HAP-1 (cell line): ENCODE measurements around the gene WNT11.

Experiments used
- DNase-seq, 2 experiments: peaks; one replicate each; pipeline ENCODE4 v3.0.0-alpha.2; 2016 to 2020; ENCODE audit warnings: low spot score in 2 of 2
- H3K27me3 ChIP-seq: fragments of 250-450 bp; sonication (Bioruptor Pico); 2 replicates; pipeline ENCODE4 v1.5.1; 2020; ENCODE audit warnings: low read depth, mild to moderate bottlenecking, moderate library complexity
- H3K36me3 ChIP-seq: fragments of 250-450 bp; sonication (Bioruptor Pico); replicated peaks from 2 replicates; pipeline ENCODE4 v1.5.1; 2020; ENCODE audit warnings: mild to moderate bottlenecking
- H3K4me1 ChIP-seq: fragments of 250-450 bp; sonication (Bioruptor Pico); 2 replicates; pipeline ENCODE4 v1.5.1; 2020; ENCODE audit warnings: mild to moderate bottlenecking
- H3K4me3 ChIP-seq: fragments of 250-450 bp; sonication (Bioruptor Pico); 2 replicates; pipeline ENCODE4 v1.5.1; 2020; ENCODE audit warnings: mild to moderate bottlenecking, moderate library complexity
- H3K9me3 ChIP-seq: fragments of 250-450 bp; sonication (Bioruptor Pico); 2 replicates; pipeline ENCODE4 v1.5.1; 2020; ENCODE audit warnings: mild to moderate bottlenecking, moderate library complexity
- in situ Hi-C: fragments of 300-500 bp; cut with MboI; formaldehyde crosslinking; loops from 3 replicates; pipeline ENCODE4 v1.14.3; 2020; ENCODE audit warnings: low sequenced_read_pairs, inconsistent platforms, mixed read lengths

Gene WNT11

DNA sequence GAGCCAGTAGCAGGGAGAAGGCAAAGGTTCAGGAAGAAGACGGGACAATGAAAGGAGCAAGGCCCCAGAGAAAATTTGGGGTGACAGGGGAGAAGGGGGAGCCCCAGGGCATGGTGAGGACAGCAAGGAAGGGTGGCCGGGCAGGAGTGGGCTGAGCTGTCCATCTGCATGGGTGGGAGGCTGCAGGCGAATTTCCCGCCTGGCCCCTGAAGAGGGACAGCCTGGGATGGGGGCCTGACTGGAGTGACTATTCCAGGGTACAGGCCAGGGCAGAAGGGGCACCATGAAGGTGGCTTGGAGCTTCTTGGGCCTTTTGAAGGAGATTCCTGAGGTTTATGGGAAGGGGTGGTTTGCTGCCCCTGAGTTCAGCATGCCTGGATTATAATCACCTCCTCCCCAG lies 56.2 kb downstream of the WNT11 start:
- in situ Hi-C loops = no loop called here
- Histone ChIP-seq H3K36me3 (no peaks in the 10 kb centered on the region), H3K27me3 (no peaks in the 10 kb centered on the region), H3K4me1 (peaks cover 8% of the 10 kb centered on the region; the same call in 1 of the 2 replicates), H3K4me3 (no peak overlapping the region), H3K9me3 (no peaks in the 10 kb centered on the region; the same call in 1 of the 2 replicates)
- no peak for DNase-seq

DNA sequence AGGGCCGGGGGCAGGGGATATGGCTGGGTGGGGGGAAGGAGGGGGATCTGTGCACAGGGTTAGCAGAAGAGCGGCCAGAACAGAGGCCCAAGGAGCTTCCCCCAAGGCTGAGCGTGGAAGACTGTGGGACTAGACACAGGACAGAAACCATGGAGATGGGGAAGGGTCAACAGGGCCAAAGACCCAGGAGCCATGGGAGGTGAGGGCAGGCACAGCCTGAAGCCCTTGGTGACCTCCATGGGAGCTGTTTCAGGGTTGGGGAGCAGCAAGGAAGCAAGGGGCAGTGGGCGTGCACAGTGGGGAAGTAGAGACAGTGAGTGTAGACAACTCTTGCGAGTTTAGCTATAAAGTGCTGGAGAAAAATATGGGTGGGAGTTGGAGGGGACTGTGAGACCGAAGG lies 56.6 kb downstream of the WNT11 start:
- DNase-seq = no peak
- in situ Hi-C loops = loop anchor here (5.0 kb wide), 1 partner anchor 257 kb away; no protein-coding TSS in a partner anchor
- Histone ChIP-seq H3K36me3 (no peaks in the 10 kb centered on the region), H3K4me3 (no peak overlapping the region), H3K4me1 (peaks cover 8% of the 10 kb centered on the region; the same call in 1 of the 2 replicates), H3K27me3 (no peaks in the 10 kb centered on the region), H3K9me3 (no peaks in the 10 kb centered on the region; the same call in 1 of the 2 replicates)

DNA sequence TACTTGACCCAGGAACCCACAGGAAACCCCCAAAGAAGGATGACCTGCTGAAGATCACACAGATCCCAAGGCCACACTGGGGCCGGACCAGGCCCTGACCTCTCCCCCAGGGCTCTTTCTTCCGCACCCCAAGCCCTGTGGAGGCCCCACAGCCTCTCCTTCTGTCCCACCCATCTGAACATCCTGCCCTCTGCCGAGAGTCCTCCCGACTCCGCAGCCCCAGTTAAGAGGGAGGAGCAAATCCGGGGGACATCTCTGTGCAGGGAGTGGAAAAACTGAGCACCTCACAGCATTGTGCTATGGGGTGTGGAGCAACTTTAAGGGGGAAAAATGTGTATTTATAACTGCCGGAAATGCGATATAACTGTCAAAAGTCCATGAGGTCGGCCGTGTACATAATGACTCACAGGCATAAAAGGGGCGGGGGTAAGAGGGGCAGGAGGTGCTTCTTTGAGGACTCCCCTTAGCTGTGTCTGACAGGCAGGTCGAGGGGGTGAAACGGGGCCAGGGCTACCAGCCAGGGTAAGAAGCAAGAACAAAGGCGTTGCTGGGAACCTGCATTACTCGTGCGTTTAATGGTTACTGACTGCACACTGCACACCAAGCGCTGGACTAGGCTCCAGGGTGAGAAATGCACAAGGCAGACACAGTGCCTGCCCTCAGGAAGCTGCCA lies 57.2 kb downstream of the WNT11 start:
- Histone ChIP-seq H3K4me1 (peaks cover 8% of the 10 kb centered on the region; the same call in 1 of the 2 replicates), H3K9me3 (no peaks in the 10 kb centered on the region; the same call in 1 of the 2 replicates), H3K36me3 (no peaks in the 10 kb centered on the region), H3K27me3 (no peaks in the 10 kb centered on the region), H3K4me3 (no peak overlapping the region)
- in situ Hi-C loops = loop anchor here (5.0 kb wide), 1 partner anchor 257 kb away; no protein-coding TSS in a partner anchor
- no peak for DNase-seq

DNA sequence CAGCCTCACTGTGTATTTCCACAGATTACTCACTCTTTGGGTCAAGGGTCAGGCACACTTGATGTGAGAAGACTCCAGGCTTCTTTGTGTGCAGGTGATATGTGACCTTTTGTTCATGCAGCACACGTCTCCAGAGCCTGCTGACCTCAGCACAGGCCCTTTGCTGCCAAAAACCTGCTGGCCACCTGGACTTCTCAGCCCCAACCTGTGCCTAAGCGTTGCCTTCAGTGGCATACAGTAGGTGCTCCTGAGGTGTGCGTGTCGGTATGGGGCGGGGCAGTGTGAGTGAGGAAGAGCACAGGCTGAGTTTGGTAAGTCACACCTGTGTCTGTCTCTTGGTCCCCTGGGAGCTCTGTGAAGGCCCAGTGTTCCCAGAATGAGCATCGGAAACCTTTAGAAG lies 58.1 kb downstream of the WNT11 start:
- H3K4me3 ChIP-seq = no peak overlapping the region
- no peaks in the 10 kb centered on the region; the same call in 1 of the 2 replicates for H3K9me3 ChIP-seq
- no peak for DNase-seq
- no peaks in the 10 kb centered on the region for H3K36me3 ChIP-seq
- H3K27me3 ChIP-seq = no peaks in the 10 kb centered on the region
- in situ Hi-C loops = loop anchor here (5.0 kb wide), 1 partner anchor 256 kb away; no protein-coding TSS in a partner anchor
- H3K4me1 ChIP-seq = peaks cover 8% of the 10 kb centered on the region; the same call in 1 of the 2 replicates

DNA sequence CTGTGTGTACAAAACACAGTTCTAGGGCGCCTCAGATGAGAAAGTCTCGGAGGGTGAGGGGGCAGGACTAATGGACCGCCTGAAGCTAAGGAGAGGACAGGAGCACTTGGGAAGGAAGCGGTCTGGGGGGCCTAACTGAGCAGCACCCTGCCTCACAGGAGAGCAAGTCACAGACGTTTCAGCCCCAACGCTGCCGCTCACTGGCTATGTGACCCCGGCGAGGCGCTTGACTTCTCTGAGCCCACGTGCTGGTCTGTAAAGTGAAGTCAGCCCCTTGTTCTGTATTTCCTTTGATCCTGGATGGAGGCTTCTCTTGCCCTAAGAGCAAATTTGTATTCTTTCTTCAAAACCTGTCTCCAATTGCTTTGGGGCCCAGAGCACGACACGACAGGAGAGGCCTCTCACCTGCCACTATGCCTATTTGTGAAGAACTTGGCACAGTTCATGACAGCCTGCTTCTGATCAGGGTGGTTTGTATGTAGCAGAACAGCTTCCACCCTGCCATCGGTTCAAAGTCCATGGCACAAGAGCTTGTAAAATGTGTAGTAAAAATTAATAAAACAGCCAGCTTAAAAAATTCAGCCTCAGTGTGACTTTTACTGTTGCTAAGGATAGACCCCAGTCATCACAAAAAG lies 59.1 kb downstream of the WNT11 start:
- H3K4me1 ChIP-seq = peaks cover 6% of the 10 kb centered on the region; the same call in 1 of the 2 replicates
- H3K36me3 ChIP-seq = no peaks in the 10 kb centered on the region
- no peaks in the 10 kb centered on the region; the same call in 1 of the 2 replicates for H3K9me3 ChIP-seq
- no peak for DNase-seq
- no peak overlapping the region for H3K4me3 ChIP-seq
- in situ Hi-C loops = loop anchor here (5.0 kb wide), 1 partner anchor 255 kb away; no protein-coding TSS in a partner anchor
- no peaks in the 10 kb centered on the region for H3K27me3 ChIP-seq

DNA sequence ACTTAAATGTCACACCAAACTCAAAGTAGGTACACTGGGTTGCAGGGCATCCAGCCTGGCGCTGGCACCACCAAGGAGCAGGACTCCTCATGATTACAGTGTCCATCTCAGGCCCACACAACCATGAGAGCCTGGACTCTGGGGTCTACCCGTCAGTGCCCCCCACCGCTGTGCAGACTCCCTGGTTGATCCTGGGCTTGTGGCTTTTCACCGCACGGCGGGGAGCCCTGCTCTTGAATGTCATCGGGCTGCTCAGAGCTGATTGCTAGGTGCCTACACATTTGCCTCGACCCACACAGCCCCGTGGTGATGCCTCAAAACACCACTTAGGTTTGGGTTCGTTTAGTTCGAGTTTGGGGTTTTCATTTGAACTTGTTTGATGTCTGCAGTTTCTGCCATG lies 63.0 kb downstream of the WNT11 start:
- H3K36me3 ChIP-seq = 0 out of 2 replicates have a peak, but pooled peaks cover 8% of the 10 kb centered on the region
- H3K4me1 ChIP-seq = no peaks in the 10 kb centered on the region
- H3K4me3 ChIP-seq = no peak overlapping the region
- no peaks in the 10 kb centered on the region for H3K27me3 ChIP-seq
- in situ Hi-C loops = no loop called here
- DNase-seq = no peak
- no peaks in the 10 kb centered on the region; the same call in 1 of the 2 replicates for H3K9me3 ChIP-seq

DNA sequence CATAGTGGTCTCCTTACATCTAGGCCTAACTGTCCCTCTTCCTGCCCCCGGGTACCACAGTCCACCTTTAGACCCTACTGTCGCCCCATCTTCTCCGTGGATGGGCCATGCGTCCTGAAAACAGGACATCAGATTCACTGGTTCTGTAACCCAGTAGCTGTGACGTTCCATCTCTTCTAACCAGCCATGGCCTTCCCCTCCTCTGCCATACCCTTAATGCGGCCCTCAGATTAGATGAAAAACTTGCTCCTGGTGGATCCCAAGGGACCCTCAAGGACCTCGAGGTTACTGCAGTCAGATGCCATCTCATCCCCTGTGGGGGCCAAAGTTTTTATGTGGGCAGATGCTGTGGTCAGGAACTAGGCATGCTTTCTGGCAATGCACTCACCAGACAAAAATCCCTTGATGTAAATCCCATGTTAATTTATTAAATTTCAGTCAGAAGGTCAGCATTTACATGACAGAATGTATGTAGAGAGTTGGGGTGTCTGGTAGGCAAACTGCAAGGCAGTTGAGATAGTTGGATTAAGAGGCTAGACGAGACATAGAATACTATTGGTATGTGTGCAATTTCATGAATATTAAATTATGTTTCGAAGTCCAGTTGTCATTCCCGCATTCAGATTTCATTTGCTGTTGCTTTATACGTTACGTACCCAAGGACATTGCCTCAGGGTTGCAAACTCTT lies 64.3 kb downstream of the WNT11 start:
- Histone ChIP-seq H3K4me1 (no peaks in the 10 kb centered on the region), H3K9me3 (no peaks in the 10 kb centered on the region; the same call in 1 of the 2 replicates), H3K4me3 (no peak overlapping the region), H3K27me3 (no peaks in the 10 kb centered on the region), H3K36me3 (0 out of 2 replicates have a peak, but pooled peaks cover 8% of the 10 kb centered on the region)
- no peak for DNase-seq
- in situ Hi-C loops = no loop called here

DNA sequence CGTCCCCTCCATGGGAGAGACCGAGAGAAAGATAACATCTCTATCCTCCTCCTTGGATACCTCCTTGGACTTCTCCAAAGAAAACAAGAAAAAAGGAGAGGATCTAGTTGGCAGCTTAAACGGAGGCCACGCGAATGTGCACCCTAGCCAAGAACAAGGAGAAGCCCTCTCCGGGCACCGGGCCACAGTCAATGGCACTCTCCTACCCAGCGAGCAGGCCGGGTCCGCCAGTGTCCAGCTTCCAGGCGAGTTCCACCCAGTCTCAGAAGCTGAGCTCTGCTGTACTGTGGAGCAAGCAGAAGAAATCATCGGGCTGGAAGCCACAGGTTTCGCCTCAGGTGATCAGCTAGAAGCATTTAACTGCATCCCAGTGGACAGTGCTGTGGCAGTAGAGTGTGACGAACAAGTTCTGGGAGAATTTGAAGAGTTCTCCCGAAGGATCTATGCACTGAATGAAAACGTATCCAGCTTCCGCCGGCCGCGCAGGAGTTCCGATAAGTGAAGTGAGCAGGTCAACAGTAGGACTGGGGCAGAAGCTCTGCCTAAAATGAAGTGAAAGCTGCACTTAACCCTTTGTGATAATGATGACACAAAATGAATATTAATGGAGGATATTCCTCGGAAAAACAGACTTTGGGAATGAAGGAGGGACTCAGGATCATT lies 65.3 kb downstream of the WNT11 start:
- H3K9me3 ChIP-seq = no peaks in the 10 kb centered on the region
- in situ Hi-C loops = no loop called here
- DNase-seq = no peak

DNA sequence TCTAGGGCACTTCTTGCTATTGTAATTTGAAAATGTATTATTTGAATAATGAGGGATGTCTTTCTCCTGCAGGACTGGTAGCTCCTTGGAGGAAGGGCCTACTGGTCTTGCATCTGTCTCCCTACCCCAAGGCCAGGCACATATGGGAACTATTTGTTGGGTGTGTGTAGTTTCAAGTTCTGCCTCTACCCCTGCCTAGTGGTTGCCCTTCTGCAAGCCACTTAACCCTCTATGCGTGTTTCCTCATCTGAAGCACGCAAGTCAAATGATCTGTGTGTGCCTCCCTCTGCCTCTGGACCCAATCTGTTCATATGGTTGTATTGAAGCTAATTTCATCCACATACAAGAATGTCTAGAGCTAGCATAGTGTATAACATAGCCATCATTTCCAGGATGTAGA lies 67.0 kb downstream of the WNT11 start:
- Histone ChIP-seq H3K4me1 (no peaks in the 10 kb centered on the region), H3K36me3 (0 out of 2 replicates have a peak, but pooled peaks cover 8% of the 10 kb centered on the region), H3K4me3 (no peak overlapping the region), H3K27me3 (no peaks in the 10 kb centered on the region), H3K9me3 (no peaks in the 10 kb centered on the region)
- in situ Hi-C loops = no loop called here
- DNase-seq = no peak

More for the DNA sequence above, 65.3 kb downstream of the WNT11 start:
- no peak overlapping the region for H3K4me3 ChIP-seq
- no peaks in the 10 kb centered on the region for H3K4me1 ChIP-seq
- H3K27me3 ChIP-seq = no peaks in the 10 kb centered on the region
- H3K36me3 ChIP-seq = 0 out of 2 replicates have a peak, but pooled peaks cover 8% of the 10 kb centered on the region
